Astrocyte of the hippocampus (primary cell): ENCODE data around the gene PLCH1.
"Not testable (repeated sequence)": the region's sequence is repeated elsewhere in the genome, so short reads cannot be mapped to it uniquely, and the experiment has no call there.

Experiments
- DNase-seq: peaks from one replicate; pipeline ENCODE4 v3.0.0; 2011; ENCODE audit warnings: low read depth, low spot score

PLCH1 gene

GRCh38 chr3:155420406-155420805, 324.5 kb downstream of the PLCH1 start:
- no peak for DNase-seq

- DNase-seq = peak; percentile 29
These were observed 326.5 kb downstream of the PLCH1 start for GRCh38 chr3:155418407-155418806.

GRCh38 chr3:155417119-155417517, 327.8 kb downstream of the PLCH1 start:
- DNase-seq = no peak

GRCh38 chr3:155416500-155417118, 328.3 kb downstream of the PLCH1 start:
- peak; percentile 22 for DNase-seq

GRCh38 chr3:155412904-155413303, 332.0 kb downstream of the PLCH1 start:
- DNase-seq = no peak

- DNase-seq = no peak
These were observed 333.2 kb downstream of the PLCH1 start for GRCh38 chr3:155411500-155412223.

- DNase-seq = no peak
These were observed 335.5 kb downstream of the PLCH1 start for GRCh38 chr3:155409336-155409735.

GRCh38 chr3:155407971-155408370, 336.9 kb downstream of the PLCH1 start:
- DNase-seq = no peak

GRCh38 chr3:155407331-155407730, 337.5 kb downstream of the PLCH1 start:
- DNase-seq = no peak

GRCh38 chr3:155404486-155404885, 340.4 kb downstream of the PLCH1 start:
- DNase-seq = no peak

- no peak for DNase-seq
These were observed 342.2 kb downstream of the PLCH1 start for GRCh38 chr3:155402656-155403055.

GRCh38 chr3:155398046-155398445, 346.8 kb downstream of the PLCH1 start:
- no peak for DNase-seq

GRCh38 chr3:155394896-155395295, 350.0 kb downstream of the PLCH1 start:
- not testable (repeated sequence) for DNase-seq

GRCh38 chr3:155394240-155394639, 350.6 kb downstream of the PLCH1 start:
- DNase-seq = no peak

- no peak for DNase-seq
These were observed 351.6 kb downstream of the PLCH1 start for GRCh38 chr3:155393316-155393715.

GRCh38 chr3:155392138-155392537, 352.7 kb downstream of the PLCH1 start:
- DNase-seq = no peak

GRCh38 chr3:155391551-155391958, 353.3 kb downstream of the PLCH1 start:
- peak; percentile 91 for DNase-seq

- DNase-seq = no peak
These were observed 353.8 kb downstream of the PLCH1 start for GRCh38 chr3:155391104-155391503.

- DNase-seq = no peak
These were observed 354.5 kb downstream of the PLCH1 start for GRCh38 chr3:155390351-155390750.

- DNase-seq = no peak
These were observed 356.5 kb downstream of the PLCH1 start for GRCh38 chr3:155388417-155388816.

- peak; percentile 34 for DNase-seq
These were observed 357.3 kb downstream of the PLCH1 start for GRCh38 chr3:155387571-155387970.

- DNase-seq = no peak
These were observed 358.0 kb downstream of the PLCH1 start for GRCh38 chr3:155386919-155387318.

GRCh38 chr3:155385896-155386625, 358.8 kb downstream of the PLCH1 start:
- DNase-seq = peak; percentile 20
